Nephron progenitor cell (in vitro differentiated cells): Measurements from ENCODE around the gene FBLL1.

ENCODE experiments used
- DNase-seq: peaks from one replicate; pipeline ENCODE4 v3.0.0; 2021
- H3K27ac Mint-ChIP-seq: 2 replicates; pipeline ENCODE4 v1.8.0; 2021; ENCODE audit warnings: mild to moderate bottlenecking, moderate library complexity, mixed read lengths
- H3K27me3 Mint-ChIP-seq: 2 replicates; pipeline ENCODE4 v1.8.0; 2021; ENCODE audit warnings: mild to moderate bottlenecking, low read depth, mixed read lengths; ENCODE audit not compliant: poor library complexity
- H3K36me3 Mint-ChIP-seq: 2 replicates; pipeline ENCODE4 v1.8.0; 2021; ENCODE audit warnings: low read depth, mixed read lengths
- H3K4me1 Mint-ChIP-seq: 2 replicates; pipeline ENCODE4 v1.8.0; 2021; ENCODE audit warnings: mixed read lengths
- H3K4me3 Mint-ChIP-seq: 2 replicates; pipeline ENCODE4 v1.8.0; 2021; ENCODE audit warnings: mild to moderate bottlenecking, moderate library complexity, mixed read lengths
- H3K9me3 Mint-ChIP-seq: 2 replicates; pipeline ENCODE4 v1.8.0; 2021; ENCODE audit warnings: mild to moderate bottlenecking, moderate library complexity, mixed read lengths
- TF ChIP-seq, protein P1 (sequence below): fragments of 200-600 bp; sonication (generic); IDR thresholded peaks from 2 replicates; pipeline ENCODE4 v1.5.0; 2021; ENCODE audit warnings: antibody characterized with exemption

Gene FBLL1

DNA sequence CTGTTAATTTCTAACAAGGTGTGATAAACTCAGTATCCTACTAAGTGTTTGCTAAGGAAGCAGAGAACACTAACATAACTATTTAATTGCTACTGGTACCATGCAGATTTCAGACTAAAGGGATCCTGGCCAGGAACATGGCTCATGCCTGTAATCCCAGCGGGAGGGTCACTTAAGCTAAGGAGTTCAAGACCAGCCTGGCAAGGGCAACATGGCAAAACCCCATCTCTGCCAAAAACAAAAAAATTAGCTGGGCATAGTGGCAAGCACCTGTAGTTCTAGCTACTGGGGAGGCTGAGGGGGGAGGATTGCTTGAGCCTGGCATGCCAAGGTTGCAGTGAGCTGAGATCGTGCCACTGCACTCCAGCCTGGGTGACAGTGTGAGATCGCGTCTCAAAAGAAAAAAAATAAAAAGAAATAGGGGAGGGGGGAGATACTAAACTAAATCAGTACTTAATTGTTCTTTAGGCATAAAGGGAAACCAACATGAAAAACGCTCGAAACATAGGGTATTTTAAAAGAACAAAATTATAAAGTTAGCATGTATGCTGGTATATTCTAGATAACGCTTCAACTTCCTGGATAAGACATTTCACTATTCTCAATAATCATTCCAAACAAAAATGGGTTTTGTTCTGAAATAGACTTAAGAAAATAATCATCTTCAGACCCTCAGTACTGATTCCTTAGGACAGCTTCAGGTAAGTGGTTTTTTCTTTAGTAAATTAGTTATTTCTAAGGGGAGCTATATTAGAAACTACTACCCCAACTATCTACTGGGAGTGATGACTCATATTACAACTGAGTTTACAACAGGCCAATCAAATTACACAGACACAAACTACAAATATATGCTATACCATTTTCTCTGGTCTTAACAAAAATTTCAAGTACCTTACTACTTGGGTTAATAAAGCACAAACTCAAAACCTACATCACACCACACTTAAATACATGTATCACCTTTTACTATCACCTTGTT is 46.6 kb downstream of the FBLL1 start:
- TF ChIP-seq, protein P1, sequence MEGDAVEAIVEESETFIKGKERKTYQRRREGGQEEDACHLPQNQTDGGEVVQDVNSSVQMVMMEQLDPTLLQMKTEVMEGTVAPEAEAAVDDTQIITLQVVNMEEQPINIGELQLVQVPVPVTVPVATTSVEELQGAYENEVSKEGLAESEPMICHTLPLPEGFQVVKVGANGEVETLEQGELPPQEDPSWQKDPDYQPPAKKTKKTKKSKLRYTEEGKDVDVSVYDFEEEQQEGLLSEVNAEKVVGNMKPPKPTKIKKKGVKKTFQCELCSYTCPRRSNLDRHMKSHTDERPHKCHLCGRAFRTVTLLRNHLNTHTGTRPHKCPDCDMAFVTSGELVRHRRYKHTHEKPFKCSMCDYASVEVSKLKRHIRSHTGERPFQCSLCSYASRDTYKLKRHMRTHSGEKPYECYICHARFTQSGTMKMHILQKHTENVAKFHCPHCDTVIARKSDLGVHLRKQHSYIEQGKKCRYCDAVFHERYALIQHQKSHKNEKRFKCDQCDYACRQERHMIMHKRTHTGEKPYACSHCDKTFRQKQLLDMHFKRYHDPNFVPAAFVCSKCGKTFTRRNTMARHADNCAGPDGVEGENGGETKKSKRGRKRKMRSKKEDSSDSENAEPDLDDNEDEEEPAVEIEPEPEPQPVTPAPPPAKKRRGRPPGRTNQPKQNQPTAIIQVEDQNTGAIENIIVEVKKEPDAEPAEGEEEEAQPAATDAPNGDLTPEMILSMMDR, result no peak
- peaks cover 65% of the 10 kb centered on the region for H3K36me3 Mint-ChIP-seq
- H3K27me3 Mint-ChIP-seq, result no peaks in the 10 kb centered on the region
- peaks cover 29% of the 10 kb centered on the region for H3K4me1 Mint-ChIP-seq
- H3K9me3 Mint-ChIP-seq, result peaks cover 44% of the 10 kb centered on the region
- DNase-seq, result no peak
- H3K4me3 Mint-ChIP-seq, result peak overlapping the region; percentile 64
- no peak overlapping the region for H3K27ac Mint-ChIP-seq

DNA sequence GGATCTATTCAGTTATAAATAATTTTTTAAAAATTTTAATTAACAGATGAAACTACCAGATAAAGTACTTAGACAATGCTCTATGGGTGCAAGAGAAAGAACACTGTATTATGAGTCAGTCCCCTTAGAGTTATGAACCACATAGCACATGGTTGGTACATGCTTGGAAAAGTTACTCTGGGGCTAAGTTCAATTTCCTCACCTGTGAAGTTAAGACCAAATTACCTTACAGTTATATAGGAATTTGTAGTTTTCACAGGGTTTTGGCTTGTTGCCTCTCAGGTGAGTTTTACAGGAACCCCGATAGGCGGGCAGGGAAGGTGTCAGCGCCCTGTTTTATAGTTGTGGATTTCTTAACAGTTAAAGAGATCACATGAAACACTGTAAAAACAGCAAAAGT is 48.9 kb downstream of the FBLL1 start:
- TF ChIP-seq, protein P1, result no peak
- peaks cover 43% of the 10 kb centered on the region for H3K36me3 Mint-ChIP-seq
- H3K4me3 Mint-ChIP-seq, result peak overlapping the region; percentile 98
- peaks cover 32% of the 10 kb centered on the region for H3K4me1 Mint-ChIP-seq
- H3K27ac Mint-ChIP-seq, result peak overlapping the region; percentile 91
- peaks cover 28% of the 10 kb centered on the region for H3K9me3 Mint-ChIP-seq
- H3K27me3 Mint-ChIP-seq, result no peaks in the 10 kb centered on the region
- DNase-seq, result no peak

DNA sequence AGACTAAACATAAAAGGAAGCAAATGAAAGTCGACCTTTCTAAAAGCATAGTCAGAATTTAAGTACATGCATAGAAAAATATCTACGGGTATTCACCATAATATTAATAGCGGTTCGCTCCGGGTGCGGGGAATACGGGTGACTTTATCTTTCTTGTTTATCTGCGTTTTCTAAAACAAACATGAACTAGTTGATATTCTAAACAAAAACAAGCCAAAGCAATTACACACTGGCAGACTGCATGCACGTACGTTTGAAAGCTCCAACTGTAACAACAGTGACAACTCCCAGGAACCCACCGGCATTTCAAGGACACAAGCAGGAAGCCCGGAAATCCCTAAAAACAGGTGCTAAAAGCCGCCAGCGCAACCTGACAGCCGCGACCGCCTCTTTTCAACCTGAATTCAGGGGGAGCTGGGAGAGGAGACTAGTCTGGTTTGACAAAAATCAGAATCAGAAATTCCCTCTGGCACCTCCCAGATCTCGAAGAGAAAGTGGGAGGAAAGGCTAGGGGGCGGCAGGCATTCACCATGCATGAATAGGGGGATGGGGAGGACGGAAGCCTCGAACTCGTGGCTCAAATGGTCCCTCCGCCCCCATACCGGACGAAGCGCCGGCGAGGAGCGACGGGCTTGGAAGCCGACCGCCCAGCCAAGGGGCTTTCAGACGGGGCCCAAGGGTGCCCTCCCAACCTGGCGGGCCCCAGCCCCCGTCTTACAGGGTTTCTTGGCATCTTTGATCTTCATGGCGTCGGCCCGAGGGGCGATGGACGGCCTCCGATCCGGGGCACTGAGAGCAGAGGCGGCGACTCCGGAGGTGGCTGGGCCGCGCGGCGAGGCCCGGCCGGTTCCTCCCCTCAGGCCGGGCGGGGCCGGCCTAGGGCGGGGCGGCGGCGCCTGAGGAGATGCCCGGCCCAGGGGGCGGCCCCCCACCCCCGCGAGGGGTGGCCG is 49.7 kb downstream of the FBLL1 start, which contains the start of gene PANK3:
Gene PANK3, minus strand, starts transcription at position 831 of the 950 bp plus-strand sequence. Its CDS starts 85 bp downstream, at position 746.
- H3K27me3 Mint-ChIP-seq, result no peaks in the 10 kb centered on the region
- peaks cover 26% of the 10 kb centered on the region for H3K9me3 Mint-ChIP-seq
- TF ChIP-seq, protein P1, result no peak
- peaks cover 36% of the 10 kb centered on the region for H3K36me3 Mint-ChIP-seq
- peak within 1 kb of the TSS; percentile 98 for H3K4me3 Mint-ChIP-seq
- H3K4me1 Mint-ChIP-seq, result peaks cover 32% of the 10 kb centered on the region
- peak within 1 kb of the TSS; percentile 99 for H3K27ac Mint-ChIP-seq
- no peak for DNase-seq

DNA sequence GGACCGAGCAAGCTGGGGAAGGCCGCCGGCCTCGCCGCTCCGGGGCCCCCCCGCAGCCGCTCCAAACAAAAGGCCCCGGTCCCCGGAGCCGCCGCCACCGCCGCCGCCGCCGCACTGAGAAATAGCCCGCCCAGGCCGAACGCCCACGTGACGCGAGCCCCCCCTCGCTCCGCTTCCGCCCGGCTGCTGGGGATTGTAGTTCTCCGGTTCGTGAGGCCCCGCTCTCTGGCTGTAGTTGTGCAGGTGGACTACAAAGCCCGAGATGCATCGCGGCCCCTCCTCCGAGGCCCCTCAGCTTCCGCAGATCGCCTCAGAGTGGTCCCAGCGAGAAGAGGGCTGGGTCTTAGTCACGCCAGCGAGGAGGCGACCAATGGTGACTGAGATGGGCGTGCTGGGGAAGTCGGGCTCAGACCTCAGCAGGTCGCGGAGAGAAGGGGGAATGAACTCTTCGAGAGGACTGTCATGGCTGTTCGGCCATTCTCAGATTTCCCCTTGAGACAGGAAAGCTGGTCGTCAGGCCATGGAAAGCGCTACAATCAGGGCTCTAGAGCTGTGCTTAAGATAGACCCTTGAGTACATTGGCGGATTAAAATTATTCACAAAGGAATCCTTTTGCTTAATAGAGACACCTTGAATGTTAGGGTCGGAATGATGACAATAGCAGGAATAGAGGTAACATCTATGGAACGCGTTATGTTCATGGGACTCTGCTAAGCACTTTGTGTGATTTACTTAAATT is 50.6 kb downstream of the FBLL1 start:
- peak; percentile 98 for DNase-seq
- Mint-ChIP-seq H3K27ac (peak overlapping the region; percentile 99), H3K27me3 (no peaks in the 10 kb centered on the region), H3K9me3 (peaks cover 20% of the 10 kb centered on the region), H3K4me3 (peak overlapping the region; percentile 85), H3K36me3 (peaks cover 29% of the 10 kb centered on the region), H3K4me1 (peaks cover 32% of the 10 kb centered on the region)
- TF ChIP-seq, protein P1, result no peak

DNA sequence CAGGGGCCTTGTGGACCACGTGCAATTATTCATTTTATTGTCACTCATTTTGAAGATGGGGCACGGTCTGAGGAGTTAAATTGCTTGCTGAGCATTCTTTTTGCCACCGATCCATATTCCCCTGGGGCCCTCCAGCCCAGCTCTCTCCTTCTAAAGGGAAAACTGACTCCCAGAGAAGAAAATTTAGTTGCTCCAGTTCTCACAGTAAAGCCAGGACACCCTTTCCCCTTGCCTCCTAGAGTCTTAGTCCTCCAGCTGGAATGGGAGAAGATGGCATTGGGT is 51.1 kb downstream of the FBLL1 start:
- peaks cover 24% of the 10 kb centered on the region for H3K36me3 Mint-ChIP-seq
- H3K4me1 Mint-ChIP-seq, result peaks cover 36% of the 10 kb centered on the region
- TF ChIP-seq, protein P1, result no peak
- DNase-seq, result peak; percentile 15
- H3K27me3 Mint-ChIP-seq, result no peaks in the 10 kb centered on the region
- peak overlapping the region; percentile 85 for H3K4me3 Mint-ChIP-seq
- H3K9me3 Mint-ChIP-seq, result peaks cover 15% of the 10 kb centered on the region
- peak overlapping the region; percentile 99 for H3K27ac Mint-ChIP-seq
